GM19035 (cell line): Measurements from ENCODE around the gene ABHD17A.

Source experiments
- ATAC-seq: cut with Tn5 transposase; IDR thresholded peaks from one replicate; pipeline ENCODE4 v1.9.1; 2021; ENCODE audit not compliant: unreplicated experiment

ABHD17A gene

GRCh38 chr19:1841209-1841924, 43.9 kb downstream of the ABHD17A start:
- ATAC-seq = no peak

DNA sequence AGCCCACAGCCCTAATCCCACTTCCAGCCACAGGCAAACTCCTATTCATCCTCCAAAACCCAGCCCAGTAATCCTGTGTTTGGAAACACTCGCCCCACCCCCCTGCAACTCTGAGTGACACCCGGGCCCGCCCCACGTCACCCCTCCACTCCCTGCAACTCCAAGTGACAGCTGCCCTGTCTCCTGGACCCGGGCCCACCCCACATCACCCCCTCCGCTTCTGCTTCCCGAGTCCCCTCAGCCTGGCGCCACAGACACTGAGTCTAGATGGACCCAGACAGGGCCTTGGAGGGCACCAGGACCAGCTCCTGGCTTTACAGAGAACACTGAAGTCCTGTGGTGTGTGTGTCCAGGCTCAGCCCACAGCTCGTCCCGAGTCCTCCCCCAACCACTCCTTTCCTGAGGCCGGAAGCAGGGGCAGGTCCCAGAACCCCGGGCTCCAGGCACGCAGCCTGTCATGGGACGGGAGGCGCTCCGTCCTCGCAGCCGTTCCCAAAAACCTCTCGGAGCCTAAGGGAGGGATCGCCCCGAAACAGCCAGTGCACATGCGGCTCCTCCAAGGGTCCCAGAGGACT, 44.7 kb downstream of the ABHD17A start:
- no peak for ATAC-seq

- ATAC-seq = no peak
Measured at GRCh38 chr19:1839658-1840540, 45.4 kb downstream of the ABHD17A start.

GRCh38 chr19:1837625-1838105, 47.6 kb downstream of the ABHD17A start:
- ATAC-seq = no peak

DNA sequence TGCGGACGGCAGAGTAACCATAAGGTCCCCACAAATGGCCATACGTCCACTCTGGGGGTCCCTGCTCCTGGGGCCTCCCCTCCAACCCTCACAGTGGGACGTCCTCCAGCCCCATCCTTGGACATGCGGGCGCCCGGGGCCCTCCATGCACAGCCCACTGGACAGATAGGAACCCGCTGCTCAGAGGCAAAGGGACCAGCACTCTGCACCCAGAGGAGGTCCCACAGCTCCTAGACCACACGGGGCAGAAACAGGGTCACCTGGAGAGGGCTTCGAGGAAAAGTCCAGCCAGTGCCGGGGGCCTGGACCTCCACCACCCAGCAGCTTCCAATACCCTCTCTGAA, 48.1 kb downstream of the ABHD17A start:
- no peak for ATAC-seq

DNA sequence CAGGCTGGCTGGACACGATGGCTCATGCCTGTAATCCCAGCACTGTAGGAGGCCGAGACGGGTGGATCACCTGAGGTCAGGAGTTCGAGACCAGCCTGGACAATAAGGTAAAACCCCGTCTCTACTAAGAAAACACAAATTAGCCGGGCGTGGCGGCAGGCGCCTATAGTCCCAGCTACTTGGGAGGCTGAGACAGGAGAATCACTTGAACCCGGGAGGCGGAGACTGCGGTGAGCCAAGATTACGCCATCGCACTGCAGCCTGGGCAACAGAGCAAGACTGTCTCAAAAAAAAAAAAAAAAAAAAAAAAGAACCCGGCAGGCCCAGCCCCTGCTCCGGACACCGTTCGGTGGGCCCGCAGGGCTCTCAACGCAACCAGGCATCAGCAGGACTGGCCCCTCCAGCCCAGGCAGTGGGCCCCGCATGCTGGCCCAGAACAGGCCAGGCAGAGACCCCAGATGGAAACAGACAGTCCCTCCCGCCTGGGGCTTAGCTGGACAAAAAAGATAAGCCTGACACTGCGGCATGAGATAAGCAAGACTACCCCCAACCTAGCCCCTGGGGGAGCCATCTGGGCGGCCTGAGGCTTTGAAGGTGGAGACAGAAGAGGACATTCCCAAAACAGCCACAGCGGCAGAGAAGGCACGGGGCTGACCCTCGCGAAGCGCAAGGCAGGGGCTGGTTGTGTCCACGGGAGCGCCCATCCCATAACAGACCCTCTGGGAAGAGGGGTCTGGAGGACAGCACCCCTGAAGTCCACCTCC, 48.7 kb downstream of the ABHD17A start:
- no peak for ATAC-seq

DNA sequence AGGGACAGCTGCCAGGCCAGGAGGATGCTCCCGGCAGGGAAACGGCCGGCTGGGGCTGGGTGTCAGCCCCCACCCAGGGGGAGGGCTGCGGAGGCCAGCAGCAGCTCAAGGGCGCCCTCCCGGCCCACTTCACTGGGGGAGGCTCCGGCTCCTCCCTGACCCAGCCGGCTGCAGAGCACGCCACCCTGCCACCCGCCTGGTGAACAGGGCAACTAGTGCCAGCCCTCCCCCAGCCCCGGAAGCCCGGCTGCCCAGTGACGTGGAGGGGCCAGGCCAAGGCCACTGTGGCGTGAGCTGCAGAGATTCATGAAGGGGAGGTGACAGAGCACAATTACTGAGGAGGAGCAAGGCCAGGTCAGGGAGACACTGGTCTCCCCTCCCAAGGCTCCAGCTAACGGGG, 51.8 kb downstream of the ABHD17A start:
- ATAC-seq = no peak

- no peak for ATAC-seq
Measured at GRCh38 chr19:1832046-1832663, 53.1 kb downstream of the ABHD17A start.

GRCh38 chr19:1830978-1831377, 54.3 kb downstream of the ABHD17A start:
- no peak for ATAC-seq

GRCh38 chr19:1830568-1830967, 54.7 kb downstream of the ABHD17A start:
- ATAC-seq = no peak

DNA sequence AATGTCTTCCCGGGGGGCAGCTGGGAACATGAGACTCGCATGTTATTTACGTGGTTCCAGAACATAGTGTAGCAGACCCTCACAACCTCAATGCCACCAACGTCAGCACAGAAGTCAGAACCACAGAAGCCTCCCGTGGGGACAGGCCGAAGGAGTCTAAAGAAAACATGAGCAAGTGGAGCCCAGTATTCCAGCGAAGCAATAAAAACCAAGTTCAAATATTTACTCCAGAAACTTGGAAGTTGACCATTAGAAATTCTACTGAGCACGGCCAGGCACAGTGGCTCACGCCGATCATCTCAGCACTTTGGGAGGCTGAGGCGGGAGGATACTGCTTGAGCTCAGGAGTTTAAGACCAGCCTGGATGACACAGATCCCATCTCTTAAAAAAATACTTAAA, 55.3 kb downstream of the ABHD17A start:
- no peak for ATAC-seq

DNA sequence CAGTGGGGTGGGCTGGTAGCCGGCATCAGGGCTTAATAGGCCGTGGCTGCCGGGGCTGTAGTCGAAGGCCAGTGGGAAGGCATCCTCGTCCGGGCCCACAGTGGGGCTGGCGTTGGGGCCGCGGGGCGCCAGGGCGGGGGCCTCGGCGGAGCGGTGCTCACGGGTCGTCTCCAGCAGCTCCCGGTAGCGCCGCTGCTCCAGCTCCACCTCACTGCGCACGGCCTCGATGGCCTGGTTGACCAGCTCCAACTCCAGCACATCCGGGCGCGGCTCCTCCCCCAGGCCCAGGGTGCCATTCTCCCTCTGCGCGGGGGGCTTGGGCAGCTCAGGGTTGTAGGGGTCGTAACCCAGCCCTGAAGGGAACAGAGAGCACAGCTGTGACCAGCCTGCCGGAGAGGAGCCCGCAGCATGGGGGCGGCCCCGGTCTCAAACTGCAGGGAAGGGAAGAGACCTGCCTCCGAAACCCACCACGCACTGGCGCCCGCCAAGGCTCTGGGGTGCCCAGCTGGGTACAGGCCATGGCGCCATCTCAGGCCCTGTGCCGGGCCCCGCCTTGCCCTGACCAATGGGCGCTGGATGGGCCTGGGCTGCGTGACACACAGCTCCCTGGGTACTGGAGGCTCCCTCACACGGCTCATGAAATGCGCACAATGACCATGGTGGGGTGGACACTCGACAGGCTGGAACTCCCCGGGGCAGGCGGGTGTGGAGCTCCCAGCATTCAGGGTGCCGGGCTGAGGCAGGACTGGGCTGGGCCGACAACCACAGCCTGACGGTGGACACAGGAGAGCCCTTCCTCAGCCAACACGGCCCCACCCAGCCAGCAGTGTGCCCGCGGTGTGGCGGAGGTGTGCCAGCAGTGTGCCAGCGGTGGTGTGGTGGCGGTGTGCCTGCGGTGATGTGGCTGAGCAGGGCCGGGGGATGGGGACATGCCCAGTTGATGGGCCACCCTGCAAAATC, 56.7 kb downstream of the ABHD17A start:
- ATAC-seq = no peak

GRCh38 chr19:1827566-1828278, 57.6 kb downstream of the ABHD17A start:
- ATAC-seq = no peak
